HG02973 (cell line): Measurements from ENCODE around the gene CRYBG1.
"Not testable (repeated sequence)": the region's sequence is repeated elsewhere in the genome, so short reads cannot be mapped to it uniquely, and the experiment has no call there.

ENCODE experiments used
- ATAC-seq: cut with Tn5 transposase; IDR thresholded peaks from one replicate; pipeline ENCODE4 v1.9.1; 2021; ENCODE audit warnings: moderate library complexity; ENCODE audit not compliant: unreplicated experiment

Gene CRYBG1

GRCh38 chr6:106581468-106581867 lies 221.0 kb downstream of the CRYBG1 start:
- ATAC-seq = no peak

DNA sequence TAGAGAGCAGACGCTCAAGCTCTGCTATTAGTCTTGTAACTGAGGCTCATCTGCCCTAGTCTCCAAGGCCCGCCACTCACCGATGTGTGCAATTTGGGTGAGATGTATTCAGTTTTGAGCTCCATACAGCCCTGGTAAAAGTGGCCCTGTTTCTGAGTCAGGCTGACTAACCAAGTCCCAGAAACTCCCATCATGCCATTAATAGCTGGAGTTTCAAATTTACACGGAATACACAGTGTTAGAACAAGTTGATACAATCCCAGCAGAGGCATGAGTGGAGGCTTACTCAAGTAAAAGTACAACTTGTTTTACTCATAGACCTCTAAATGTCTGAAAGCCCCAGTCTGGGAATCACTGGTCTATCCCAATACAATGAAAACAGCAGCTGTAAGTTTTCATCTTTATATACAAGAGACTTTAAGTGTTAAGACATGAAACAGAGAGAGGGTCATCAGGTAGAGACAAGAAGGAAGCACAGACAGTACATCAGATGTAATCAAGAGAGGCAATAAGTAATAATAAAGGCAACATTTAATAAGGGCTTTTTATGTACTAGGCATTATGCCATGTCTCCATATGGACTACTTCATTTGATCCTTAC lies 226.4 kb downstream of the CRYBG1 start:
- ATAC-seq = no peak

DNA sequence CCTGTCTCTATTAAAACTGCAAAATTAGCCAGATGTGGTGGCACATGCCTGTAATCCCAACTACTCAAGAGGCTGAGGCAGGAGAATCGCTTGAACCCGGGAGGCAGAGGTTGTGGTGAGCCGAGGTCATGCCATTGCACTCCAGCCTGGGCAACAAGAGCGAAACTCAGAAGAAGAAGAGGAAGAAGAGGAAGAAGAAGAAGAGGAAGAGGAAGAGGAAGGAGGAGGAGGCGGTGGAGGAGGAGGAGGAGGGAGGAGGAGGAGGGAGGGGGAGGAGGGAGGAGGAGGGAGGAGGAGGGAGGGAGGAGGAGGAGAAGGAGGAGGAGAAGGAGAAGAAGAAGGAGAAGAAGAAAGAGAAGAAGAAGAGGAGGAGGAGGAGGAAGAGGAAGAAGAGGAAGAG lies 228.4 kb downstream of the CRYBG1 start:
- not testable (repeated sequence) for ATAC-seq

GRCh38 chr6:106591111-106591825 lies 230.8 kb downstream of the CRYBG1 start:
- no peak for ATAC-seq

GRCh38 chr6:106599440-106599839 lies 238.9 kb downstream of the CRYBG1 start:
- no peak for ATAC-seq

DNA sequence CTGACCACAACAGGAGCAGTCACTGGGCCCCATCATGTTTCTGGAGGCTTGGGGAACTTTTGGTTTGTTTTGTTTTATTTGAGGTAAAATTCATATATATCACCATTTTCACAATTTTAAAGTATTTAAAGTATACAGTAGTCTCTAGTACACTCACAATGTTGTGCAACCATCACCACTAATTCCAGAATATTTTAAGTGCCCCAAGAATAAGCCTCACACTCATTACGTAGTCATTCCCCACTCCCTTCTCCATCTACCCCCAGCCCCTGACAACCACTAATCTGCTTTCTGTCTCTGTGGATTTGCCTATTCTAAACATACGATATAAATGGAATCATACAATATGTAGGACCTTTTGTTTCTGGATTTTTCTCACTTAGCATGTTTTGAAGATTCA lies 239.8 kb downstream of the CRYBG1 start:
- no peak for ATAC-seq

DNA sequence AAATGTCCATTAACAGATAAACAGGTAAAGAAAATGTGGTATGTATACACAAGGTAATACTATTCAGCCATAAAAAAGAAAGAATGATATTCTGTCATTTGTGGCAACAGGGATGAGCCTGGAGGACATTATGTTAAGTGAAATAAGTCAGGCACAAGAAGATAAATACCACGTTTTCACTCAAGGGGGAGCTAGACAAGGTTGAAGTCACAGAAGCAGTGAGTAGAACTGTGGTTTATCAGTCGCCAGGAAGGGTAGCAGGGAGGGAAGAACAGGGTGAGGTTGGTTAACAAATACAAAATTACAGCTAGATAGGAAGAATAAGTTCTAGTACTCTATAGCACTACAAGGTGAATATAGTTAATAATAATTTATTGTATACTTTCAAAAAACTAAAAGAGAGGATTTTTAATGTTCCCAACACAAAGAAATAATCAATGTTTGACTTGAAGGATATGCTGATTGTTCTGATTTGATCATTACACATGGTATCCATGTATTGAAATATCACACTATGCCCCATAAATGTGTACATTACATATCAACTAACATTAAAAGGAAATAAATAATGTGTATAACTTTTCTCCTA lies 247.7 kb downstream of the CRYBG1 start:
- peak; percentile 83 for ATAC-seq

DNA sequence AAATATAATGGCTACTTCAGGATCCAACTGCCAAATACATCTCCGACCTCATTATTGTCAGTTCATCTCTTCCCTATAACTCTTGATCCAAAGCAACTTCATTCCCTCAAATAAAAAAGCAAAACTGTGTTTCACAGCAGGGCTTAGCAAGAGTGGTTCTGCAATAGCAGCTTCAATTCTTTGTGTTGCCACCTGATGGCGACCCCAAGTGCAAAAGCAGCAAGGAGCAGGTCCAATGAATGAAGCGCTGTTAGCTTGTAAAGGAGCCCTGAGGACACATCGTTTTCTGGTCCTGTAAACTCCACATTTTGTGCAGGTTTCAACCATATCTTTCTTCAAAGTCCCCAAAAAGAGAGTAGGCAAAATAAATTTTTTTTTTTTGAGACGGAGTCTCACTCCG lies 249.2 kb downstream of the CRYBG1 start:
- ATAC-seq = no peak

DNA sequence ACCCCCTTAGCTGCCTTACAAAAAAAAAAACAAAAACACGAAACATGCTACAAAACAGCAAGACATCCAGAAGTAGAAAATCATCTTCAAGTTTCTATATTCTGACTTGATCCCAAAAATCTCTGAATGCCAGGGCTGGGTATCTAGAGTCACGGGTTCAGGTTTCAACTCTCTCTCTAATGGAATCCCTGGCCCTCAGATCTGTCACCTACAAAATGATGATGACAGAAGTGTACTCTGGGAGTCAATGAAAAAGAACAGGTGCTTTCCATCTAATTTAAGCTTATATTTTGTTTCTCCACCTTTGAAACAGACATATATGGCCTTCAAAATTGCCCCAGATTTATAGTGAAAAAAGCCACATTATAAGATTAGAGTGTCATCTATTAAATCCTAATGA lies 250.5 kb downstream of the CRYBG1 start:
- no peak for ATAC-seq

DNA sequence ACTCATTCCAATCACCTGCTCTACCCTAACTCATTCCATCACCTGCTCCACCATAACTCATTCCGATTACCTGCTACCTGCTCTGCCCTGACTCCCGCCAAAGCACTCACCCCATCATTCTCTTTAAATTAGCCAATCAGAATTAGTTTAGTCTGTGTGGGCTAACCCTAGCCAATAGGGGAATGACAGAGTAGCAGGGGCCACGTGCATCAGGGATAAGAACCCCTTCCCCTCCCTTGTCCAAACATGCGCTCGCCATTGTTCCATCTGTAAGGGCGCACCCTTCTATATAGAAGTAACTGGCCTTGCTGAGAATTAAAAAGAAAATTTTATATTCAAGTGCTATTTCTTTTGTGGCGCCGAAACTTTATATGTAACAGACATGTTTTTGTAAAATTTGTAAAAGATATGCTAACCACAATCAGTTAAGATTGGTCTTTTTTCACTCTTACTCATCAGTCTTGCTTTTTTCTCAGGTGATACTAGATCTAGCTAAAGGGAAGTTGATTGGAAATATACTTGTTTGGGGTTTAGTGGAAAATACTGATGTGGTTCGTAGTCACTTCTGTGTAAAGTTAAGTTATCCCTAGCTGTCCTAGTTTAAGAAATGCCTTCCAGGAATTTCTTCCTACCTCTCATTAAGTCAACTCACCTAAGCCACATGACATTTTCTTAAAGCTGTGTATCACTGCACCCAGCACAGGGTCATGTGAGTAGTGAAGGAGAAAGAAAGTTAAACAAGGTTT lies 252.3 kb downstream of the CRYBG1 start:
- no peak for ATAC-seq

GRCh38 chr6:106613590-106613989 lies 253.1 kb downstream of the CRYBG1 start:
- ATAC-seq = no peak

GRCh38 chr6:106614166-106614565 lies 253.6 kb downstream of the CRYBG1 start:
- no peak for ATAC-seq

DNA sequence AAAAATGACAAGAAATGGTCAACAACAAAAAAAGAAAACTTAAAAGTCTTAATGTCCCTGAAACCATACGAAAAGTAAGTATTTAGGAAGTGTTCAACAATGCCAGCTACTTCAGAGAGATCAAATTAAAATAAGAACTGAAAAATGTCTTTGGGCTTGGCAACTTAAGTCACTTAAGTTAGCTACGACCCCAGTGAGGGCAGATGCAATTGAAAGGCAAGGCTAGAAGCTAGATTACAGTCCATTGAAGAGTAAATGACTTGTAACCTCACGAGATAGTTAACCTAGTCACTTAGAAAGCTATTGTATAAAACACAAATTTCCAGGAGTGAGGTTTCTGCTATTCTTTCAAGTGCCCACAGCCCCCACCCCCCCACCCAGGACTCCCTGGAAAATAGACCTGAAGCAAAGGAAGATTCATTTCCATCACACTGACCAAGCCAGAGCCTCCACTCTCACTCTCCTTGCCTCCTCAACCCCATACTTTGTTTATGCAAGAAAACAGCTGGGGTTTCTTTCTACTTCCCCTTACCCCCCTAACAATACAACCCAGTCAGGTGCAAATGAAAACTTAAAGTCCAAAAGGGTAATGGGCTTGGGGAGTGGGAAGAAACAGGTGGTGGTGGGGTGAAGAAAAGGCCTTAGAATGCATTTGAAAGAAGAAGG lies 254.2 kb downstream of the CRYBG1 start:
- ATAC-seq = no peak

- no peak for ATAC-seq
These were observed 256.8 kb downstream of the CRYBG1 start for GRCh38 chr6:106617302-106617701.

DNA sequence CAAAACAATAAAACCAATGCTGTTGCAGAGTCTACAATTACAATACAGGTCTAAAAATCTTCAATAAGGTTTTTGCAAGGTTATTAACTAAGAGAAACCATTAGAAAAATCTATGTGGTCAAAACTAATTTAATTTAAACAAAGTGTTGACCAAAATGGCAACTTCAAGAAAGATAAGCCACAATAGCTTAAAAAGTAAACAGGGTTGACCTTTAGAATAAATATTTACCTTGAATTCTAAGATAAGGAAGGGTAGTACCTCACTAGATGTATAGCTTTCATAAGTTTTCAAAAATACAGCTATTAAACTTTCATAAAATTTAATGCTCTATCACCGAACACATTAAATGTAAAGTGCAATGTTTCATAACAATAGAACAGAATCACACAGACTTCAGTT lies 257.3 kb downstream of the CRYBG1 start:
- no peak for ATAC-seq

DNA sequence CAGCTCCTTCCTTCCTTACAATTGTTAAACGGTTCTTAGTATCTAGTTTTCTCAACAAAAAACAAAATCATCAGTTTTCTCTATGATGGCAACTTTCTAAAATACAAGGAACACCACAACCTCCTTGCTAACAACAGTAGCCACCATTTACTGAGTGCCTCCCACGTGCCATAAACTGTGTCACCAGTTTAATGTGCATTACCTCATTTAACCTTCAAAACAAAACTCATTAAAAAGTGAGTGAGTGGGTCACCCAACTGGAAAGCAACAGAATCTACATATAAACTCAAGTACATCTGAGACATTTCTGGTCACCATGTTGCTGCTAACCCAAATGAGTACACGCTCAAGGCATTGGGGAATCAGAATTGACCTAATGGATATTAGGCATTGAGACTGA lies 257.8 kb downstream of the CRYBG1 start:
- no peak for ATAC-seq

DNA sequence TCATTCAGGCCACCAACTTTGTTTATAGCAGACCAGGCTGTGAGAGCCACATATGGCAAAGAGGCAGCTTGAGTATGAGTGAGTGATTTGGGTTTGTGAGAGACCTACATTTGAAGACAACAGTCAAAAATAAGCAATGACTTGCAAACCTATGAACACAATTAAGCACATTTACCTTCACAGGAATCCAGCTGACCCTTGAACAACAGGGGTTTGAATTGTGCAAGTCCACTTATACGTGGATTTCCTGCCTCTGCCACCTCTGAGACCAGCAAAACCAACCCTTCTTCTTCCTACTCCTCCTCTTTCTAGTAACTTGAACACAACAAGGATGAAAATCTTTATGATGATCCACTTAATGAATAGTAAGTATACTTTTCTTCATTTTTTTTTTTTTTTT lies 258.7 kb downstream of the CRYBG1 start:
- ATAC-seq = no peak

DNA sequence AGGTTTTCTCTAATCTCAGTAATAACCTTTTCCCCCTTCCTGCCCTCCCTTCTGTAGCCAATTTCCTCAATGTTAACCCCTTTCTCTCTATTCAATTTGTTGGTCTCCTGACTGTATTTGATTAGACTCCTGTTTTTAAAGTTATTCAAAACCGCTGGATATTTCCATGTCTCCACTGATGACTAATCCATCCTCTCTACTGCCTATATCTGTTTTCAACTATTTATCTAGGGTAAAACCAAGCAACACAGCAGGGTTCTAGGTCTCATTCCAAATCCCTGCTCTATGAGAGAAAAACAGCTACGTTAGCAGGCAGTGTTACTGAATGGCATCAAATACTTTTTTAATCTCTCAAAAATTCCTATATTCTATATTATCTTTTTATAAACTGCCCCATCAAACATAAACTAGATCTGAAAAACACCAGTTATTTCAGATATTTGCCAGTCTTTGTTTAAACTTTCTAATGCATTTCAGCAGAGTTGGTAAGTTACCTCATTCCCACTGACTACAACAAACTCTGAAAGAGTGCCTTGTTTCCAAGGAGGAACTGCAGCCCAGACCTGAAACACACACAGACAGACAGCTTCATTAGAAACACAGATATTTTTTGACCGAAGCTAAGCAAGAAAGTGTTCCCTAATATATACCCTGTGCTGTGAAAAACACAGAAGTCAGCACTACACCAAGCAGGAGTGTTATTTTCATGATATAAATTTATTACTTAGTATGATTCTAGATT lies 260.6 kb downstream of the CRYBG1 start:
- ATAC-seq = no peak
